GM21381 (cell line): Measurements from ENCODE around the gene CASR.

Source experiments
- ATAC-seq: cut with Tn5 transposase; IDR thresholded peaks from one replicate; pipeline ENCODE4 v1.9.1; 2021; ENCODE audit warnings: mild to moderate bottlenecking, moderate library complexity; ENCODE audit not compliant: unreplicated experiment

The CASR gene

GRCh38 chr3:122299872-122300460 is 116.5 kb downstream of the CASR start:
- no peak for ATAC-seq

- ATAC-seq, result peak; percentile 46
These were observed 117.6 kb downstream of the CASR start for GRCh38 chr3:122301063-122301462.

- no peak for ATAC-seq
These were observed 122.6 kb downstream of the CASR start for GRCh38 chr3:122305818-122306621.

GRCh38 chr3:122306622-122306953 is 123.1 kb downstream of the CASR start:
- no peak for ATAC-seq

GRCh38 chr3:122307094-122307687 is 123.7 kb downstream of the CASR start:
- no peak for ATAC-seq

GRCh38 chr3:122307976-122308375 is 124.5 kb downstream of the CASR start:
- ATAC-seq, result no peak

- ATAC-seq, result no peak
These were observed 126.9 kb downstream of the CASR start for GRCh38 chr3:122310361-122310760.

GRCh38 chr3:122312826-122313225 is 129.4 kb downstream of the CASR start:
- ATAC-seq, result no peak

- ATAC-seq, result no peak
These were observed 129.8 kb downstream of the CASR start for GRCh38 chr3:122313281-122313680.

- ATAC-seq, result no peak
These were observed 130.9 kb downstream of the CASR start for GRCh38 chr3:122314228-122314876.

- no peak for ATAC-seq
These were observed 132.2 kb downstream of the CASR start for GRCh38 chr3:122315619-122316018.

GRCh38 chr3:122316368-122316767 is 132.9 kb downstream of the CASR start:
- no peak for ATAC-seq

- ATAC-seq, result no peak
These were observed 135.2 kb downstream of the CASR start for GRCh38 chr3:122318620-122319019.

- no peak for ATAC-seq
These were observed 138.9 kb downstream of the CASR start for GRCh38 chr3:122322095-122323075.

- ATAC-seq, result no peak
These were observed 141.4 kb downstream of the CASR start, which contains the start of gene CSTA for GRCh38 chr3:122324871-122325323. TSS of gene CSTA (plus strand) at chr3:122325248. CDS start at chr3:122325293, 45 bp downstream.

GRCh38 chr3:122325769-122326168 is 142.3 kb downstream of the CASR start:
- no peak for ATAC-seq

GRCh38 chr3:122331886-122332285 is 148.4 kb downstream of the CASR start:
- ATAC-seq, result no peak

- no peak for ATAC-seq
These were observed 149.1 kb downstream of the CASR start for GRCh38 chr3:122332551-122332950.
